H1 (cell line): ENCODE measurements around the gene SMIM41.

ENCODE experiments used
- CHD2 ChIP-seq: IDR thresholded peaks from 2 replicates; pipeline ENCODE4 v1.6.1; 2012; ENCODE audit warnings: low read length, improper control_type of control experiment
- EZH2 ChIP-seq: fragments of 200-600 bp; sonication (generic); IDR thresholded peaks from 2 replicates; pipeline ENCODE4 v1.7.1; 2012; ENCODE audit warnings: low read depth, mild to moderate bottlenecking, moderate library complexity, low read length, inconsistent platforms; ENCODE audit not compliant: severe bottlenecking
- FOSL1 ChIP-seq: IDR thresholded peaks from 2 replicates; pipeline ENCODE4 v1.6.1; 2011; ENCODE audit warnings: mild to moderate bottlenecking, low read depth, low read length, moderate library complexity; ENCODE audit not compliant: insufficient read depth
- HDAC2 ChIP-seq, 2 experiments: fragments of 300-600 bp in 1 of 2; sonication (generic) in 1 of 2; IDR thresholded peaks; 2 replicates each; pipeline ENCODE4 v1.6.1; 2011 to 2012; ENCODE audit warnings: low read depth in 2 of 2, low read length in 2 of 2, mild to moderate bottlenecking in 2 of 2, moderate library complexity in 2 of 2, borderline replicate concordance in 1 of 2, inconsistent platforms in 1 of 2
- MAFK ChIP-seq: IDR thresholded peaks from 2 replicates; pipeline ENCODE4 v1.6.1; 2012; ENCODE audit warnings: low read depth, mild to moderate bottlenecking, improper control_type of control experiment, low read length
- NANOG ChIP-seq: IDR thresholded peaks from 2 replicates; pipeline ENCODE4 v1.6.1; 2011; ENCODE audit warnings: low read length, low read depth, mild to moderate bottlenecking, inconsistent platforms; ENCODE audit not compliant: insufficient read depth, poor library complexity, severe bottlenecking
- POLR2AphosphoS5 ChIP-seq: IDR thresholded peaks from 2 replicates; pipeline ENCODE4 v1.6.1; 2011; ENCODE audit warnings: low read depth, low read length
- SIX5 ChIP-seq: IDR thresholded peaks from 2 replicates; pipeline ENCODE4 v1.6.1; 2011; ENCODE audit warnings: mild to moderate bottlenecking, low read depth, low read length
- TF ChIP-seq, protein P1 (sequence below): IDR thresholded peaks from 2 replicates; pipeline ENCODE4 v1.6.1; 2012; ENCODE audit warnings: inconsistent platforms
- TF ChIP-seq, protein P2 (sequence below), 3 experiments: IDR thresholded peaks; 1 replicate in 2 of 3; 2 replicates in 1 of 3; pipeline versions ENCODE4 v1.5.1 to v1.6.1; 2011; ENCODE audit warnings: low read length in 3 of 3, mild to moderate bottlenecking in 3 of 3, inconsistent platforms in 2 of 3, low read depth in 1 of 3, moderate library complexity in 1 of 3; ENCODE audit not compliant: insufficient read depth in 1 of 3; ENCODE audit errors: control extremely low read depth in 1 of 3
- TF ChIP-seq, protein P3 (sequence below): IDR thresholded peaks from 2 replicates; pipeline ENCODE4 v1.6.1; 2012; ENCODE audit warnings: low read length, inconsistent platforms
- TF ChIP-seq, protein P4 (sequence below): IDR thresholded peaks from 2 replicates; pipeline ENCODE4 v1.6.1; 2011; ENCODE audit warnings: low read length, improper control_type of control experiment

DNA sequence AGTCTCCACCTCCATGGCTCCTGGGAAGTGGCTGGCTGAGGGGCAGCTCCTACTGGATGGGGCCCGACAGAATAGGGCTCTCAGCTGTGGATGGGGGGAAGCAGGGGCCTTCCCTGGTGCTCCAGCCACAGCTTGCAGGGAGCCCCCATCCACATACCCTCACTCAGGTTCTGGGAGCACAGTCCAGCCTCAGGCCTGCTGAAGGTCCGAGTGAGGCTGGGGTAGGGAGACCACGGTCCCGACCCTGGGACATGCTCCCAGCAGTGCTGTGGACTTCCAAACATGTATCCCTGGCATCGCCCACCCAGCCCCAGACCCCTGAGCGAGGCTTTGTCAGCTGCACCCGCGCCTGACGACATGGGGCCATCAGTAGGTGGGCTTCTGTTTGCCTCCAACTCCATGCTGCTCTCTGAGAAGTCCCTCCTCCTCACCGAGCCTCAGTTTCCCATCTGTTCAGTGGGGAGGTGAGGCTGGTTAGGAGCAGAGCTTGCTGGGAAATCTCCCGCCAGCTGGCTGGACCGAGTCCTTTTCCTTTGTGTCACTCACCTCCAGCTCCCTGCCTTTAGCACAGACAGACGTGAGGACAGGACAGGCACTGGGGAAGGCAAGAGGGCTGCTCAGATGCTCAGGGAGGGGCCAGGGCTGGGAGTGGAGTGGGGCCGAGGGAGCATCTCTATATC lies 18.9 kb upstream of the SMIM41 start:
- TF ChIP-seq, protein P1, sequence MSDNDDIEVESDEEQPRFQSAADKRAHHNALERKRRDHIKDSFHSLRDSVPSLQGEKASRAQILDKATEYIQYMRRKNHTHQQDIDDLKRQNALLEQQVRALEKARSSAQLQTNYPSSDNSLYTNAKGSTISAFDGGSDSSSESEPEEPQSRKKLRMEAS = no peak
- no peak for TF ChIP-seq POLR2AphosphoS5
- TF ChIP-seq, protein P2, sequence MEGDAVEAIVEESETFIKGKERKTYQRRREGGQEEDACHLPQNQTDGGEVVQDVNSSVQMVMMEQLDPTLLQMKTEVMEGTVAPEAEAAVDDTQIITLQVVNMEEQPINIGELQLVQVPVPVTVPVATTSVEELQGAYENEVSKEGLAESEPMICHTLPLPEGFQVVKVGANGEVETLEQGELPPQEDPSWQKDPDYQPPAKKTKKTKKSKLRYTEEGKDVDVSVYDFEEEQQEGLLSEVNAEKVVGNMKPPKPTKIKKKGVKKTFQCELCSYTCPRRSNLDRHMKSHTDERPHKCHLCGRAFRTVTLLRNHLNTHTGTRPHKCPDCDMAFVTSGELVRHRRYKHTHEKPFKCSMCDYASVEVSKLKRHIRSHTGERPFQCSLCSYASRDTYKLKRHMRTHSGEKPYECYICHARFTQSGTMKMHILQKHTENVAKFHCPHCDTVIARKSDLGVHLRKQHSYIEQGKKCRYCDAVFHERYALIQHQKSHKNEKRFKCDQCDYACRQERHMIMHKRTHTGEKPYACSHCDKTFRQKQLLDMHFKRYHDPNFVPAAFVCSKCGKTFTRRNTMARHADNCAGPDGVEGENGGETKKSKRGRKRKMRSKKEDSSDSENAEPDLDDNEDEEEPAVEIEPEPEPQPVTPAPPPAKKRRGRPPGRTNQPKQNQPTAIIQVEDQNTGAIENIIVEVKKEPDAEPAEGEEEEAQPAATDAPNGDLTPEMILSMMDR (IDR thresholded peaks at IDR 0.05; ENCODE audit: control extremely low read depth in 1 of 3, insufficient read depth in 1 of 3, low read depth in 1 of 3, low read length in 3 of 3) = no peak
- no peak for TF ChIP-seq SIX5
- TF ChIP-seq MAFK = no peak
- TF ChIP-seq, protein P3, sequence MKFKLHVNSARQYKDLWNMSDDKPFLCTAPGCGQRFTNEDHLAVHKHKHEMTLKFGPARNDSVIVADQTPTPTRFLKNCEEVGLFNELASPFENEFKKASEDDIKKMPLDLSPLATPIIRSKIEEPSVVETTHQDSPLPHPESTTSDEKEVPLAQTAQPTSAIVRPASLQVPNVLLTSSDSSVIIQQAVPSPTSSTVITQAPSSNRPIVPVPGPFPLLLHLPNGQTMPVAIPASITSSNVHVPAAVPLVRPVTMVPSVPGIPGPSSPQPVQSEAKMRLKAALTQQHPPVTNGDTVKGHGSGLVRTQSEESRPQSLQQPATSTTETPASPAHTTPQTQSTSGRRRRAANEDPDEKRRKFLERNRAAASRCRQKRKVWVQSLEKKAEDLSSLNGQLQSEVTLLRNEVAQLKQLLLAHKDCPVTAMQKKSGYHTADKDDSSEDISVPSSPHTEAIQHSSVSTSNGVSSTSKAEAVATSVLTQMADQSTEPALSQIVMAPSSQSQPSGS = no peak
- TF ChIP-seq CHD2 = no peak
- no peak for TF ChIP-seq NANOG
- TF ChIP-seq FOSL1 = no peak
- TF ChIP-seq EZH2 = no peak
- TF ChIP-seq HDAC2 (IDR thresholded peaks at IDR 0.05; ENCODE audit: borderline replicate concordance in 1 of 2, low read depth in 2 of 2, low read length in 2 of 2) = no peak
- TF ChIP-seq, protein P4, sequence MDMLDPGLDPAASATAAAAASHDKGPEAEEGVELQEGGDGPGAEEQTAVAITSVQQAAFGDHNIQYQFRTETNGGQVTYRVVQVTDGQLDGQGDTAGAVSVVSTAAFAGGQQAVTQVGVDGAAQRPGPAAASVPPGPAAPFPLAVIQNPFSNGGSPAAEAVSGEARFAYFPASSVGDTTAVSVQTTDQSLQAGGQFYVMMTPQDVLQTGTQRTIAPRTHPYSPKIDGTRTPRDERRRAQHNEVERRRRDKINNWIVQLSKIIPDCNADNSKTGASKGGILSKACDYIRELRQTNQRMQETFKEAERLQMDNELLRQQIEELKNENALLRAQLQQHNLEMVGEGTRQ = no peak
